T-helper 2 cell treated with Interferon-gamma antibody and Interleukin-4, amounts not matched to agents 5 μg/mL and 100 μg/mL, for 36 hours (primary cell): ENCODE results near the gene CHD2.

ENCODE experiments used
- DNase-seq: peaks from one replicate; pipeline ENCODE4 v3.0.0; 2021; ENCODE audit warnings: low spot score
- H3K27ac Mint-ChIP-seq: one replicate; pipeline ENCODE4 v1.8.0; 2021; ENCODE audit warnings: mild to moderate bottlenecking, mixed read lengths
- H3K27me3 Mint-ChIP-seq: one replicate; pipeline ENCODE4 v1.8.0; 2021; ENCODE audit warnings: low read depth, mixed read lengths
- H3K36me3 Mint-ChIP-seq: one replicate; pipeline ENCODE4 v1.8.0; 2021; ENCODE audit warnings: low read depth, mixed read lengths
- H3K4me1 Mint-ChIP-seq: one replicate; pipeline ENCODE4 v1.8.0; 2021; ENCODE audit warnings: low read depth, mixed read lengths
- H3K4me3 Mint-ChIP-seq: one replicate; pipeline ENCODE4 v1.8.0; 2022; ENCODE audit warnings: mild to moderate bottlenecking, moderate library complexity, mixed read lengths
- H3K9me3 Mint-ChIP-seq: one replicate; pipeline ENCODE4 v1.8.0; 2021; ENCODE audit warnings: mixed read lengths

Gene CHD2

DNA sequence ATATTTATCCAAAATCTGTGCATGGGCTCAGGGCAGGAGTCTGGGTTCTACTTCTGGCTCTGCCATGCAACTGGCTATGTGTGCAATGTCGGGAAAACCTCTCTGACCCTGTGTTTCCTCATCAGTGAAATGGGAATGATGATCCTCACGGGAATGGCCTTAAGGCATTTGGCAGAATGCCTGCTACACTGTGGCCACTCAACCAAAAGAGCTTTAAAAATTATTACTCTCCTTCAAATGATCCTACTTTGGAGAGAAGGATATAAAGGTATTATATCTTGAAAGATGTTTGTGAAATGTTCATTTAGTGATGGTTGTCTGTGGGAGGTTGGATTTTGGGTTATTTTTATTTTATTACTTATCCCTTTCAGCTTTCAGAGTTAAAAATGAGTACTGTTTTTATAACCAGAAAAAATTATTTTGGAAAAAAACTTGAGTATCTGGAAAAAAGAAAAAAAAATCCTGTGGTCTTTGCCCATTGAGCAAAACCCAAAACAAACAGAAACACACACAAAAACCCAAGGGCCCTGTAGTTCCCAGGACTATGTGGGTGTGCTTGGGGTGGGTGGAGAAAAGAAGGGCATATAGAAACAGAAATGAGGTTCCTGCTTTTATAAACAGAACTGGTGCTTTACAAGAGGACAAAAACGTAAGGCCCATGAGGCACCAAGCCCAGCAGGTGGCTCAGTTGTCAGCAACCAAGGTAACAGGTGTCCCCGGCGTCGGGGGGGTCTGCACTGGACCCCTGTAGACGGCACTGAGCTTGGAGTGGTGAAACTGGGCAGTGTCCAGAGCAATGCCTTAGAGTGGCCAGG lies 166.9 kb downstream of the CHD2 start:
- DNase-seq = no peak
- peaks cover 4% of the 10 kb centered on the region for H3K4me1 Mint-ChIP-seq
- H3K27me3 Mint-ChIP-seq = peaks cover 38% of the 10 kb centered on the region
- no peaks in the 10 kb centered on the region for H3K9me3 Mint-ChIP-seq
- H3K4me3 Mint-ChIP-seq = no peak overlapping the region
- H3K36me3 Mint-ChIP-seq = no peaks in the 10 kb centered on the region
- no peak overlapping the region for H3K27ac Mint-ChIP-seq

DNA sequence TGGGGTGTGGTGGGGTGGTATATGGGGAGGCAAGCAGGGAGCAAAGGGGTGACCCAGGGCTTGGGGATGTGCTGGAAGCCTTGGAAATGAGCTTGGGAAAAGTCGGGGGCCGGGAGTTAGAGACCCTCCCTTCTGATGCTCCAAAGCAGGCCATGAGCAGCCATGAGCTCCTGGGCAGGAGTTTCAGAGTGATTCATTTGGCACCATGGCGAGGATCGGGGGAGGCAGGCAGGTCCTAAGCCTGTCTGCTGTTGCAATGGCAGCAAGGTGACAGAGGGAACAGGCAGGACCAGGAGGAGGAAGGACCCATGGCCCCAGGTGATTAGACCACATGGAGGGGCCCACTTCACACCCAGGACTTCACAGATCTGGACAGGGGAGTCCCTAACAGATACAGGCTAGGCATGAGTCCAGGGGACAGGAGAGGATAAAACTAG lies 167.5 kb downstream of the CHD2 start:
- no peak for DNase-seq
- H3K36me3 Mint-ChIP-seq = no peaks in the 10 kb centered on the region
- H3K9me3 Mint-ChIP-seq = no peaks in the 10 kb centered on the region
- H3K27me3 Mint-ChIP-seq = peaks cover 41% of the 10 kb centered on the region
- H3K4me1 Mint-ChIP-seq = peaks cover 6% of the 10 kb centered on the region
- H3K4me3 Mint-ChIP-seq = no peak overlapping the region
- no peak overlapping the region for H3K27ac Mint-ChIP-seq

DNA sequence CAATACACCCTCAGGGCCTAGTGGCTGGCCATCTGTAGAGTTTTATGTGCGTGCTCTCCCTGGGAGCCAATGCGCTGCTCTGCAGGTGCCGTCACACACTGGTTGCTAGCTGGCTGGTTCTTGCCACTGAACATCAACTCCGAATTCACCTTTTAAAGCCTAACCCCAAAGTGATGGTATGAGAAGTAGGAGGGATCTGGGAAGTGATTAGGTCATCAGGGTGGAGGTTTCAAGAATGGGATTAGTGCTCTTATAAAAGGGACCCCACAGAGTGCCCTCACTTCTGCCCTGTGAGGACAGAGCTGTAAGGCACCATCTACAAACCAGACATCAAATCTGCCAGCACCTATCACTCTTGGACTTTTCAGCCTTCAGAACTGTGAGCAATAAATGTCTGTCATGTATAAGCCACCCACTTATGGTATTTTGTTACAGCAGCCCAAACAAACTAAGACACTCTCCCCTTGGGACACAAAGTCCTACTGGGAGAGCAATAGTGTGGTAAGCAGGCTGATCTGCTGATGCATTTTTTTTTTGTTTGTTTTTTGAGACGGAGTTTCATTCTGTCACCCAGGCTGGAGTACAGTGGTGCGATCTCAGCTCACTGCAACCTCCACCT lies 168.6 kb downstream of the CHD2 start:
- H3K27me3 Mint-ChIP-seq = peaks cover 46% of the 10 kb centered on the region
- no peak overlapping the region for H3K4me3 Mint-ChIP-seq
- no peaks in the 10 kb centered on the region for H3K9me3 Mint-ChIP-seq
- no peak for DNase-seq
- H3K27ac Mint-ChIP-seq = no peak overlapping the region
- peaks cover 2% of the 10 kb centered on the region for H3K36me3 Mint-ChIP-seq
- peaks cover 9% of the 10 kb centered on the region for H3K4me1 Mint-ChIP-seq

DNA sequence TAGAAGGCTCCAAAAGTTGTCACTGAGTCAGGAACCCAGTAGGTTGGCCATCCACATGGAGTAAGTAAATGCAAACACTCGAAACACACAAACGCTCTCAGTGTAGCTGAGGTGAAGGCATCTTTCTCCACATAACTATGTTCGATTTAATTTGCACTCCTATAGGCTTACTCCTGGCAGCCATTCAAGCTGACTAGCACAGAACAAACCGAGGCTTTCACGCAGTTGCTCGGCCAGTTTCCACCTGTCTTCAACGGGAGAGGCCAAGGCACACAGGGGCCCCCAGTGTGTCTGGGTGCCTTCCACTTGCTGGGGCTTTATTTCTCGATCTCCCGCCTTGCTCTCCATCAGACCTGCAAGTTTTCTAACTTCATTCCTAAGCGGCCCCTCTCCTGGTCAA lies 170.0 kb downstream of the CHD2 start:
- Mint-ChIP-seq H3K36me3 (peaks cover 2% of the 10 kb centered on the region), H3K27me3 (peaks cover 53% of the 10 kb centered on the region), H3K4me3 (no peak overlapping the region), H3K9me3 (no peaks in the 10 kb centered on the region), H3K27ac (no peak overlapping the region), H3K4me1 (peaks cover 9% of the 10 kb centered on the region)
- no peak for DNase-seq

DNA sequence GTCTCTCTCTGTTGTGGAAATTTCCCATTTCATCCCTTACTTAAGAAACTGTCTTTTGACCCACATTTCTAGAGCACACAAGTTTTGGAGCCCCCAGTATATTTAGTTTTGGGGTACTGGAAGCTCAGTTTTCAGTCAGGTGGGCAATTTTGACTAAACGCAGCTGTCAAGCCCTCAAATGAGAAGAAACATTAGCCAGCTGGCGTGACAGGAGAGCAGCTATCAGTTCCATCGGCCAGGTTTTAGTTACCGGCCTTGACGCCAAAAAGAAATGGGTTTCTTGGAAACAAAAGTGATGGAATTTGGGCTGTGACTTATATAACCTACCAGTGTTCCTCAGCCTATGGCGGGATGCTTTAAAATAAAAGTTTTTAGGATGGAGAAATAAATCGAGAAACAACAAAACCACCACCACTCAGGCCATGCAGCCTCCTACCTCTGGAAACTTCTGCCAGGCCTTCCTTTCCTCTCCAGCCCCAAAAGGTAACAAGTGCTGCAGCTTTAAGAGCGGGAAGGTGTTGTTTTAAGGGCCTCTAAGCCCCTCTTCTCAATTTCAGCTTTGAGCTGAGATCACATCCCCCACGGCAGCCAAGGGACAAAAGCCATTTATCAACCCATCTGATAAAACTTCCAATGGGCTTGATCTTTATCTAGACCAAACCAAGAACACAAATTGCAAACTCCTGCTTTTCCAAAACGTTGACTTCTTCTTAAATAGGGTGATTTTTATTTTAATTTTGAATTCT lies 170.6 kb downstream of the CHD2 start:
- Mint-ChIP-seq H3K4me1 (peaks cover 9% of the 10 kb centered on the region), H3K27ac (no peak overlapping the region), H3K27me3 (peaks cover 56% of the 10 kb centered on the region), H3K4me3 (no peak overlapping the region), H3K36me3 (peaks cover 2% of the 10 kb centered on the region), H3K9me3 (no peaks in the 10 kb centered on the region)
- DNase-seq = no peak

DNA sequence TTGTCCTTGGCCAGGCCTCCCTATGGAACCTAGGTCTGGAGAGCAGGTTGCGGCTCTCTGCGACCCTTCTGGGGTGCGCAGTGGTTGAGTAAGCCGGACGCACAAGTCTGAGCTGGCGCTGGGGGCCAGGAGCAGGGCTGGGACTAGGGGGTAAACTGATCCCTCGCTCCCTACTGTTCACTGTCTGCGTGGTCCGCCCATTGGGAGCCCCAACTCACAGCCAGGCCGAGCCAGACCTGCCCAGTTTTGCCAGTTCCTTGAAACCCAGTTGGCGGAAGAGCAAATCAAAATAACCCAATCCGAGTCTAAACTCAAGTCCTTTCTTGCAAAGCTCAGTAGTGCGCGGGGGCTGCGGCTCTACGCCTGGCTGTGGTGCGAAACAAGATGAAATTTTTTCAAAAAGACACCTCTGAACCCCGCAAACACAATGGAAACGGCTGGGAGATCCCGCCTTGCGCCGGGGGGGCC lies 171.4 kb downstream of the CHD2 start:
- no peak overlapping the region for H3K27ac Mint-ChIP-seq
- H3K27me3 Mint-ChIP-seq = peaks cover 63% of the 10 kb centered on the region
- no peaks in the 10 kb centered on the region for H3K9me3 Mint-ChIP-seq
- H3K4me3 Mint-ChIP-seq = no peak overlapping the region
- H3K4me1 Mint-ChIP-seq = peaks cover 9% of the 10 kb centered on the region
- DNase-seq = no peak
- H3K36me3 Mint-ChIP-seq = peaks cover 2% of the 10 kb centered on the region

DNA sequence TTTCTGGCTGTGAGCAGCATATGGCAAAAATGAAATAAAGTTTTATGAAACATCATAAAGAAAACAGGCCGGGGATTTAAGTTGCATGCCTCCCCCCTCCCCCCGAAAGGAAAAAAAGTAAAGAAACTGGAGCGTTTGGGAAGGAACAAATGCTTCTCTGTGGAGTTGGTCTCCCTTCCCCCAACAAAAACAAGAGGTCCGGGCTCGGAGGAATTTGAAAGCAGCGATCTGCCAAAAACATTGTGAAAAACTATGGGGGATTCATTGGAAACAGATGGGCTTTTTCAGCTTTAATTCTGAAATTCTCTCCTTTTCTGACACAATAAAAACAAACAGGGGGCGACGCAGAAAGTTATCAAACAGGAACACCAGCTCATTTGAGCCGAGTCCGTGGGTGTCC lies 171.9 kb downstream of the CHD2 start:
- Mint-ChIP-seq H3K27ac (no peak overlapping the region), H3K4me3 (peak overlapping the region; percentile 40), H3K9me3 (no peaks in the 10 kb centered on the region), H3K36me3 (peaks cover 2% of the 10 kb centered on the region), H3K27me3 (peaks cover 68% of the 10 kb centered on the region), H3K4me1 (peaks cover 9% of the 10 kb centered on the region)
- no peak for DNase-seq

DNA sequence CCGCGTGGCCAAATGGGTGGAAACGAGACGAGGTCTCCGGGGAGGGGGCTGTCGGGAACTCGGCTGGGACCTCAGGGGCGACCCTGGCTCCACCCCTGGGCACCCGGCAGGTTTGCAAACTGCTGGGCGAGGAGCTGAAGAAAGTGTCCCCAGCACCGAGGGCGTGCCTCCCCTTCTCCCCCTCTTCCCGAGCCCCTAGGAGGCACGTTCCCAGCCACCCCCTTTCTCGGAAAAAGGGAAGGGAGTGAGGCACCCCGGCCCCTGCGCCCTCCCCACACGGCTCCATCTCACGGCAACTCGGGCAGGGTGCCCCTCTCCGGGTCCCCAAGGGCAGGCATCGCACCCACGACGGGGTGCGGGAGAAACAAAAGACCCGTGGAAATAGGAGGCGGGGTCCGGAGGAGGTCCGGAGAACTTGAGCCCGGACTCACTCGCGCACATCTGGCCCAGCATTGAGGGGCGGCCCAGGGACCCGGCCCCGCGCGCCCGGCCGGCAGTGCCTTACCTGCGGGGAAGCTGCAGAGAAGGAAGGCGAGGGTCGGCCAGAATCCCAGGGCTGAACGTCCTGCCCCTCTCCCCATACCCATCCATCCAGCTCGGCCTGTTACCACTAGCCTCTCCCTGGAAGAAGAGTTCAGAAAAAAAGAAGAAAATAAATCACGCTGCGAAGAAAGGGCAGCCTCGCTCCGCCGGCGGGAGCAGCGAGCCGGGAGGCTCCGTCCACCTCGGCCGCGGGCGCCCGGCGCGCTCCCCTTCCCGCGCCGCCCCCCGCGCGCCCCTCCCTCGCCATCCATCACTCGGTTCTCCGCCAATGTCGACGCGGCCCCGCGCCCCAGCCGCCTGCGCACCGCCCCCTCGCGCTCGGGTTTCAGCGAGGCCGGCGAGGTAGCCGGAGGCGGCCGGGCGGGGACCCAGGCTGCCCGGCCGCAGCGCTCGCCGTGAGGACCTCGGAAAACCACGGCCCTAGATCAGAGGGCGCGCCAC lies 172.6 kb downstream of the CHD2 start:
- Mint-ChIP-seq H3K27ac (no peak overlapping the region), H3K36me3 (peaks cover 2% of the 10 kb centered on the region), H3K4me1 (peaks cover 9% of the 10 kb centered on the region), H3K4me3 (peak overlapping the region; percentile 40), H3K9me3 (no peaks in the 10 kb centered on the region), H3K27me3 (peaks cover 73% of the 10 kb centered on the region)
- DNase-seq = no peak

DNA sequence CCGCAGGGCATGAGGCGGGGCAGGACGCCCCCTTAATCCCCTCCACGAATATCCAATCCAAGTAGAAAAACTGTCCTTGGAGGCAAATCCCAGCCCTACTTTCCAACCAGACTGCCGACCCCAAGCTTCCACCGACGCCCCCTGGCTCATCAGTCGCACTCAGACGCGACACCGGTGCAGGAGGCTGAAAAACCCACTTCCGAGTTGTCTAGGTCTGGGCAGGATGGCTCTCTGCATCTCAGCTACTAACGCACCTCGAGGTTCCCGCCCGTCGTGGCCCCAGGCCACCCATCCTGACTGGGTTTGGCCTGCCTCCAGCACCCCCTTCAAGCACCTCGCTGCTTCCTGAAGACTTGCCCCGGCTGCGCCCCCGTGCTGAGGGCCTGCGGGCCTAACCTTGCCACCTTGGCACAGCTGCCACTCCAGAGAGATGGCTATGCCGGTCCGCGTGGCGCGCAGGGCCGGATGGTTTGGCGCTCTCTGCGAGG lies 173.4 kb downstream of the CHD2 start:
- peak overlapping the region; percentile 85 for H3K4me3 Mint-ChIP-seq
- H3K27ac Mint-ChIP-seq = no peak overlapping the region
- no peak for DNase-seq

DNA sequence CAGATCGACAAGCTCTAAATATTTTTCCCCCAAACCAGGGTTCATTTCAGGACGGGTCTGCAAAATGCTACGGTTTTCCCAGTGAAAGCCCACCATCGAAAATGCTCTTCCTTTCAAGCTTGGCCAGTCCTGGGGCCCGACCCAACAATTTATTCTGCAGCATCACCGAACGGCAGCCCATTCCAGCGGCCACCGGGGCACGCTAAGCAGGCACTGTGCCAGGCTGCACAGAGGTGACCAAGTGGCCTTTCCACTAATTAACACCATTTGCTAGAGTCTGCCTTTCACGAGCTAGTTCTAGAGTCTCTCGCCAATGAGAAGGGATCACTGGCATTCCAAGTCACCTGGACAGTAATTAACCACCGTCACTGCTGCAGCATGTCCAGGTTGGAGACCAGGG lies 174.5 kb downstream of the CHD2 start:
- H3K9me3 Mint-ChIP-seq = no peaks in the 10 kb centered on the region

More for the DNA sequence above, 173.4 kb downstream of the CHD2 start:
- Mint-ChIP-seq H3K36me3 (peaks cover 2% of the 10 kb centered on the region), H3K9me3 (no peaks in the 10 kb centered on the region), H3K4me1 (peaks cover 9% of the 10 kb centered on the region), H3K27me3 (peaks cover 80% of the 10 kb centered on the region)

DNA sequence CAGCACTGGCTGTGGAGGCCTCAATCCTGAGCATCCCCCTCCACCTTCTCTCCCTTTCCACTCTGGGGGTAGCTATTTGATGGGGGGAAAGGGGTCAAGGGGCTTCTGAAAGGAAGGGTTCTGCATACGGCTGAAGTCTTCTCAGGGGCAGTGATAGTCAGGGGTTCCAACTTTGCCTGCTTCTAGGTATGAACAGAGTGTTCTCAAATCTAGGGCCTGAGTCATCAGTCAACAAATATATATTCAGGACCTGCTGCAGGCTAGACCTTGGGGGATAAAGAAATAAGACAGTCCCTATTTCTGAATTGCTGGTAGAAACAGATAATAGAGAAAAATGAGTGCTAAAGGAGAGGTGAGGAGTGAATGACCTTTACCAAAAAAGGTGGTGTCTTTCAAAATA lies 176.1 kb downstream of the CHD2 start:
- Mint-ChIP-seq H3K4me1 (peaks cover 9% of the 10 kb centered on the region), H3K27ac (no peak overlapping the region), H3K27me3 (peaks cover 75% of the 10 kb centered on the region), H3K4me3 (no peak overlapping the region), H3K36me3 (peaks cover 2% of the 10 kb centered on the region), H3K9me3 (no peaks in the 10 kb centered on the region)
- no peak for DNase-seq

More for the DNA sequence above, 174.5 kb downstream of the CHD2 start:
- peaks cover 82% of the 10 kb centered on the region for H3K27me3 Mint-ChIP-seq
- H3K36me3 Mint-ChIP-seq = peaks cover 2% of the 10 kb centered on the region
- no peak overlapping the region for H3K27ac Mint-ChIP-seq
- DNase-seq = no peak
- H3K4me1 Mint-ChIP-seq = peaks cover 9% of the 10 kb centered on the region
- no peak overlapping the region for H3K4me3 Mint-ChIP-seq

DNA sequence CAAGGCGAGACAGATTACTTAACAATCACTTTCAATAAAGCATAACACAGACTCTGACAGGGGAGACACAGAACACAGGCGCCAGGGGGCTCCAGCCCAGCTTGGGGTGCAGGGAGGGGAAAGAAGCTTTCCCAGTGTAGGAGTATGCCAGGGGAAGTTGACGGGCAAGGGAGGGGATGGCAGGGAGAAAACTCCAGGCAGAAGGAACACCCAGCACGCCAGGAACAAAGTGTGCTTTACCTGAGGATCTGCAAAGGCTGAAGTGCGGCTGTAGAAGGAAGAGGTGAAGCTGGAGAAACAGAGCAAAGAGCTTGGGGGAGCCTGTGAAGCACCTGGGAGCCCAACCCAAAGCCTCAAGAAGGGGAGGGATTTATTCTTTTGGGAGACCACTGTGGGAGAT lies 176.8 kb downstream of the CHD2 start:
- no peak overlapping the region for H3K27ac Mint-ChIP-seq
- no peak for DNase-seq
- H3K27me3 Mint-ChIP-seq = peaks cover 72% of the 10 kb centered on the region
- H3K4me1 Mint-ChIP-seq = peaks cover 7% of the 10 kb centered on the region
- peaks cover 2% of the 10 kb centered on the region for H3K36me3 Mint-ChIP-seq
- H3K4me3 Mint-ChIP-seq = no peak overlapping the region
- H3K9me3 Mint-ChIP-seq = no peaks in the 10 kb centered on the region
